OCI-LY7 (cell line): ENCODE data around the gene ZNF438.

Experiments used
- EZH2phosphoT487 ChIP-seq: fragments of 200-600 bp; sonication (generic); IDR thresholded peaks from 2 replicates; pipeline ENCODE4 v1.6.1; 2018; ENCODE audit warnings: low read depth, borderline replicate concordance, mild to moderate bottlenecking, mixed run types, antibody characterized with exemption, low read length, moderate library complexity, mixed read lengths
- TF ChIP-seq, protein P1 (sequence below): fragments of 200-600 bp; sonication (generic); conservative IDR thresholded peaks from 2 replicates; pipeline ENCODE4 v1.5.1; 2014; ENCODE audit warnings: mild to moderate bottlenecking, antibody characterized with exemption, low read length, moderate library complexity, mixed read lengths

GRCh38 chr10:30988831-30989435 is 42.7 kb downstream of the ZNF438 start:
- TF ChIP-seq, protein P1, sequence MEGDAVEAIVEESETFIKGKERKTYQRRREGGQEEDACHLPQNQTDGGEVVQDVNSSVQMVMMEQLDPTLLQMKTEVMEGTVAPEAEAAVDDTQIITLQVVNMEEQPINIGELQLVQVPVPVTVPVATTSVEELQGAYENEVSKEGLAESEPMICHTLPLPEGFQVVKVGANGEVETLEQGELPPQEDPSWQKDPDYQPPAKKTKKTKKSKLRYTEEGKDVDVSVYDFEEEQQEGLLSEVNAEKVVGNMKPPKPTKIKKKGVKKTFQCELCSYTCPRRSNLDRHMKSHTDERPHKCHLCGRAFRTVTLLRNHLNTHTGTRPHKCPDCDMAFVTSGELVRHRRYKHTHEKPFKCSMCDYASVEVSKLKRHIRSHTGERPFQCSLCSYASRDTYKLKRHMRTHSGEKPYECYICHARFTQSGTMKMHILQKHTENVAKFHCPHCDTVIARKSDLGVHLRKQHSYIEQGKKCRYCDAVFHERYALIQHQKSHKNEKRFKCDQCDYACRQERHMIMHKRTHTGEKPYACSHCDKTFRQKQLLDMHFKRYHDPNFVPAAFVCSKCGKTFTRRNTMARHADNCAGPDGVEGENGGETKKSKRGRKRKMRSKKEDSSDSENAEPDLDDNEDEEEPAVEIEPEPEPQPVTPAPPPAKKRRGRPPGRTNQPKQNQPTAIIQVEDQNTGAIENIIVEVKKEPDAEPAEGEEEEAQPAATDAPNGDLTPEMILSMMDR = no peak
- TF ChIP-seq EZH2phosphoT487 = no peak
